Esophagus squamous epithelium (tissue), 5 donors: ENCODE measurements around the gene RBMS3. TPM values are rescaled to one million over a fixed set of nuclear protein-coding genes. Genes with fewer than 3 reads are reported as not detected.

Experiments used
- DNase-seq: peaks from one replicate; lab custom pipeline; 2025; lab: John Stamatoyannopoulos, UW
- H3K27ac ChIP-seq, 4 donors: fragments of 200-600 bp; sonication (generic); one replicate each; pipeline ENCODE4 v1.5.1; 2016 to 2019; ENCODE audit warnings: mild to moderate bottlenecking in 1 of 4
- H3K27me3 ChIP-seq, 4 donors: fragments of 200-600 bp; sonication (generic); 1 replicate in 3 of 4; 2 replicates in 1 of 4; pipeline versions ENCODE4 v1.5.1 to v1.6.0; 2017 to 2021; ENCODE audit warnings: antibody characterized with exemption in 1 of 4
- H3K36me3 ChIP-seq, 3 donors: fragments of 200-600 bp; sonication (generic); one replicate each; pipeline ENCODE4 v1.5.1; 2016 to 2019
- H3K4me1 ChIP-seq, 3 donors: fragments of 200-600 bp; sonication (generic); one replicate each; pipeline ENCODE4 v1.5.1; 2017 to 2019
- H3K4me3 ChIP-seq, 4 donors: fragments of 200-600 bp; sonication (generic); 1 replicate in 3 of 4; 2 replicates in 1 of 4; pipeline ENCODE4 v1.5.1; 2016 to 2019; ENCODE audit warnings: mild to moderate bottlenecking in 2 of 4, moderate library complexity in 1 of 4
- H3K9me3 ChIP-seq, 3 donors: fragments of 200-600 bp; sonication (generic); one replicate each; pipeline ENCODE4 v1.5.1; 2016 to 2019
- POLR2A ChIP-seq, 4 donors: fragments of 450-650 bp; IDR thresholded peaks; one replicate each; pipeline ENCODE4 v1.6.1; 2017; ENCODE audit warnings: antibody characterized with exemption in 4 of 4, mild to moderate bottlenecking in 4 of 4, moderate library complexity in 3 of 4
- WGBS, 2 donors: methylation state at CpG; one replicate each; pipeline ENCODE4 v1.1.5; 2018; 5-methylcytosine and 5-hydroxymethylcytosine counted together
- intact Hi-C: fragments of 100-400 bp; cut with DNase I; formaldehyde crosslinking; loops from one replicate; pipeline ENCODE4 v1.15.0; 2022
- total RNA-seq, 4 donors: library from RNA; depleted of rRNA; stranded (reverse); fragments of >200 nt; gene quantifications; one replicate each; pipeline ENCODE4 v1.1.0, GENCODE V29; 2016
- TF ChIP-seq, protein P1 (sequence below), 6 experiments: fragments of 450-650 bp in 4 of 6; fragments of 200-600 bp in 2 of 6; sonication (generic) in 2 of 6; IDR thresholded peaks; one replicate each; pipeline ENCODE4 v1.5.1; 2016 to 2019; ENCODE audit warnings: antibody characterized with exemption in 6 of 6, mild to moderate bottlenecking in 4 of 6, moderate library complexity in 4 of 6
- donor health status: DM: yes; HTN: yes; CAD: no.

The RBMS3 gene
- total RNA-seq, 4 donors from 2014 or later: 0.57 to 35.7 (median 6.1) TPM

DNA sequence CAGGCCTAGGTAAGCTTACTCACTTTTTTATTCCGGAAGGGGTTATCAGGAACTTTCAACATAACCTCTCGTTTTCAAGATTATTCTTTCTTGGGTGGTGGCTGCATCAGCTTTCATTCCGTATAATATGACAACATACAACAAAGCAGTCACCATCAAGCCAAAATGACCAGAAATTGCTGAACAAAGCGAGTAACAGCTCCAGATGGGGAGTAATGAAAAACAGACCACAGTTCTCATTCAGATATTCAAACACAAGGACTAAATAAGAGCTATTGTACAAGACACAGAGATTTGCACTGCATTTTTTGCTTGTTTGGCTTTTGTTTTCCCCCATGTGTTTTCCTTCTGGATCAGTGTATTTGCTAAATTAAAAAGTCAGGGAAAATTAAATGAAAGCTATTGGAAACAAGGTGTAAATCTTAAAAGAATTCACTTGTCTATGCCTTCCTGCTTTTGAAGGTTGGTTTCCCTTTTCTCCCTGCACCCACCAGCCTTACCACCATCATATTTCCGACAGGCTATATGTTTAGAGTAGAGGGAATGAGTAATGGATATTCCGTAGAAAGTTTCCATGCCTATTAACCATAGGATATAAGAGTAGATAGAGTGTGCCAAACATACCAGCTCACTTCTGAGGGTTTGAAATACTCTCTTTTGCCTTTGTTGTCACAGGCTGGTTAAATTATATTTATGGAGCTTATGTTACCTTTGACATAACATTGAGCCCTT is 213.6 kb downstream of the RBMS3 start:
- intact Hi-C loops: no loop called here
- Histone ChIP-seq H3K4me1 (peaks cover 0 to 2% (median 0%) of the 10 kb centered on the region in 3 donors), H3K9me3 (no peaks in the 10 kb centered on the region), H3K4me3 (no peak overlapping the region), H3K27ac (no peak overlapping the region), H3K27me3 (no peaks in the 10 kb centered on the region), H3K36me3 (no peaks in the 10 kb centered on the region)
- TF ChIP-seq, protein P1, sequence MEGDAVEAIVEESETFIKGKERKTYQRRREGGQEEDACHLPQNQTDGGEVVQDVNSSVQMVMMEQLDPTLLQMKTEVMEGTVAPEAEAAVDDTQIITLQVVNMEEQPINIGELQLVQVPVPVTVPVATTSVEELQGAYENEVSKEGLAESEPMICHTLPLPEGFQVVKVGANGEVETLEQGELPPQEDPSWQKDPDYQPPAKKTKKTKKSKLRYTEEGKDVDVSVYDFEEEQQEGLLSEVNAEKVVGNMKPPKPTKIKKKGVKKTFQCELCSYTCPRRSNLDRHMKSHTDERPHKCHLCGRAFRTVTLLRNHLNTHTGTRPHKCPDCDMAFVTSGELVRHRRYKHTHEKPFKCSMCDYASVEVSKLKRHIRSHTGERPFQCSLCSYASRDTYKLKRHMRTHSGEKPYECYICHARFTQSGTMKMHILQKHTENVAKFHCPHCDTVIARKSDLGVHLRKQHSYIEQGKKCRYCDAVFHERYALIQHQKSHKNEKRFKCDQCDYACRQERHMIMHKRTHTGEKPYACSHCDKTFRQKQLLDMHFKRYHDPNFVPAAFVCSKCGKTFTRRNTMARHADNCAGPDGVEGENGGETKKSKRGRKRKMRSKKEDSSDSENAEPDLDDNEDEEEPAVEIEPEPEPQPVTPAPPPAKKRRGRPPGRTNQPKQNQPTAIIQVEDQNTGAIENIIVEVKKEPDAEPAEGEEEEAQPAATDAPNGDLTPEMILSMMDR (IDR thresholded peaks at IDR 0.05): no peak
- no peak for TF ChIP-seq POLR2A (IDR thresholded peaks at IDR 0.05)
- WGBS, 2 donors: 67 to 69% methylated on average over 6 of the region's 6 CpGs
- no peak for DNase-seq

- TF ChIP-seq, protein P1 (IDR thresholded peaks at IDR 0.05): no peak
- TF ChIP-seq POLR2A (IDR thresholded peaks at IDR 0.05): no peak
Measured at GRCh38 chr3:29497282-29497681, 216.4 kb downstream of the RBMS3 start.

DNA sequence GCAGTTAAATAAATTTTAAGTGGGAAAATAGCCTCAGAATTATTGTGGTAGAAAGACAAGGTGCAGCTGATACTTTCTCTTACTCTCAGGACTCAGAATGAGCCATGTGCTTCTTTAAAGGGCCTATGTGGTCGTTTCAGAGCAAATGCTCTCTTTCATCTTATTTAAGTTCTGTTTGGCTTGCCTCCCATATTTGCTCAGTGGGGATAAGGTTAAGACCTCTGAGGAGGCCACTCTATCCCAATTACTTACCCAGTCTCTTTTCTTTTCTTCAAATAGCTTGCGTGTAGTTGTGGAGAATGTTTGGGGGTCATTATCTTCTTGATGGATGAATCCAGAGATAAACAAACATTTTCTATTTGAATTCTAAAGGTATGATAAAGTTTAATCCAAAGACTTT is 221.9 kb downstream of the RBMS3 start:
- no peaks in the 10 kb centered on the region for H3K36me3 ChIP-seq
- intact Hi-C loops: no loop called here
- peak overlapping the region in 1 of 4 donors; percentile 57 for H3K27ac ChIP-seq
- peaks cover 0 to 6% (median 0%) of the 10 kb centered on the region in 3 donors for H3K4me1 ChIP-seq
- 51 to 61% methylated on average over 2 of the region's 2 CpGs for WGBS, 2 donors
- no peaks in the 10 kb centered on the region for H3K27me3 ChIP-seq
- no peak for DNase-seq
- H3K4me3 ChIP-seq: no peak overlapping the region
- H3K9me3 ChIP-seq: no peaks in the 10 kb centered on the region
- TF ChIP-seq, protein P1 (IDR thresholded peaks at IDR 0.05): no peak
- no peak for TF ChIP-seq POLR2A (IDR thresholded peaks at IDR 0.05)

More at GRCh38 chr3:29497282-29497681, 216.4 kb downstream of the RBMS3 start:
- H3K36me3 ChIP-seq: no peaks in the 10 kb centered on the region
- H3K27ac ChIP-seq: no peak overlapping the region
- H3K9me3 ChIP-seq: no peaks in the 10 kb centered on the region
- DNase-seq: no peak
- no peaks in the 10 kb centered on the region for H3K4me1 ChIP-seq
- no peak overlapping the region for H3K4me3 ChIP-seq
- intact Hi-C loops: no loop called here
- WGBS, 2 donors: 83 to 93% methylated on average over 5 of the region's 5 CpGs
- H3K27me3 ChIP-seq: no peaks in the 10 kb centered on the region

- Histone ChIP-seq H3K36me3 (no peaks in the 10 kb centered on the region), H3K9me3 (no peaks in the 10 kb centered on the region), H3K4me3 (no peak overlapping the region), H3K4me1 (peaks cover 0 to 6% (median 0%) of the 10 kb centered on the region in 3 donors), H3K27ac (peak overlapping the region in 3 of 4 donors; percentile 48 to 78 (median 57)), H3K27me3 (no peaks in the 10 kb centered on the region)
- 44 to 53% methylated on average over 3 of the region's 3 CpGs for WGBS, 2 donors
- intact Hi-C loops: no loop called here
- no peak for DNase-seq
- TF ChIP-seq POLR2A (IDR thresholded peaks at IDR 0.05): no peak
- TF ChIP-seq, protein P1 (IDR thresholded peaks at IDR 0.05): no peak
Measured at GRCh38 chr3:29503314-29503713, 222.4 kb downstream of the RBMS3 start.

GRCh38 chr3:29503958-29504357 is 223.1 kb downstream of the RBMS3 start:
- no peak for DNase-seq
- H3K4me1 ChIP-seq: peaks cover 0 to 6% (median 0%) of the 10 kb centered on the region in 3 donors
- no peaks in the 10 kb centered on the region for H3K36me3 ChIP-seq
- 61 to 67% methylated on average over 3 of the region's 3 CpGs for WGBS, 2 donors
- intact Hi-C loops: no loop called here
- TF ChIP-seq POLR2A (IDR thresholded peaks at IDR 0.05): no peak
- TF ChIP-seq, protein P1 (IDR thresholded peaks at IDR 0.05): no peak
- no peaks in the 10 kb centered on the region for H3K27me3 ChIP-seq
- H3K27ac ChIP-seq: peak overlapping the region in 3 of 4 donors; percentile 47 to 78 (median 57)
- no peak overlapping the region for H3K4me3 ChIP-seq
- H3K9me3 ChIP-seq: no peaks in the 10 kb centered on the region
